OCI-LY1 (cell line): Measurements from ENCODE around the gene MAP7D1.

Source experiments
- CTCF ChIP-seq: fragments of 200-600 bp; sonication (generic), shearing (Covaris generic); IDR thresholded peaks from 2 replicates; pipeline ENCODE4 v1.5.1; 2017; ENCODE audit warnings: mild to moderate bottlenecking, antibody characterized with exemption, low read length, moderate library complexity, mixed read lengths
- EZH2 ChIP-seq: fragments of 200-600 bp; sonication (generic), shearing (Covaris generic); IDR thresholded peaks from 2 replicates; pipeline ENCODE4 v1.8.0; 2017; ENCODE audit warnings: borderline replicate concordance, mixed run types, mild to moderate bottlenecking, antibody characterized with exemption, low read length, moderate library complexity, mixed read lengths

GRCh38 chr1:36151845-36152203 lies 4.1 kb upstream of the MAP7D1 start:
- TF ChIP-seq CTCF (no peak), EZH2 (no peak)
